ENCODE results near the gene ADCY7.

DNA sequence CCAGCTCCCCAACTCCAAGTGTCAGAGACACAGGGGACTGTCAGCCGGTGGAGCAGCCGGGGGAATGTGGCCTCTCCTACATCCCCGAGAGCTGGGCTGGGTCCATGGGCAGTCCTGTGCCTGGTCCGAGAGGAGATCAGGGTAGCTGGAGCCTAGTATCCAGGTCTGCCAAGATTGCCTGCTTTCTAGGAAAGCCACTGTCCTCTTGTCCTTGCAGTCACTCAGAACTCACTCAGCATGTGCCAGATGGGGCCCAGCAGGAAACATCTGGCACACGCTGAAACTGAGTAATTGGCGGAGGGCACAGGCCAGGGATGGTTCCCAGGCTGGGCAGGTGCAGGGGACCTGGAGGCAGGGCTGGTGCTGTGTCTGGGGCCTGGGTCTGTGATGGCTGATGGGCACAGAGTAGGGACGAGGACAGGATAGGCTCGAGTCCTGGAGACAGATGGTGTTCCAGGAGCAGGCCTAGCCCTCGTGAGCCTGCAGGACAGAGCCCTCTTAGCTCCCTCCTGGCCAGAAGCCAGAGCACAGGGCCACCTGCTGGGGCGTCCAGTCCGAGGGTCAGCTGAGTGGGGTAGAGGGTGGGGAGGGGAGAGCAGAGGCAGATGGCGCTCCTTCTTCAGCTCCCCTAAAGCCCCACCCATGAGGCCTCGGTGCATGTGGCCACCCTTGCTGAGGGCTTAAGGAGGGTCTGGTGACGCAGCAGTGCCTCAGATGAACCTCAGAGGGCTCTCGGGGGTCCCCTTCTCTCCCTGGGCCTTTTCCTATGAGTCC is 31.1 kb downstream of the ADCY7 start:
- TF ChIP-seq, protein P1, sequence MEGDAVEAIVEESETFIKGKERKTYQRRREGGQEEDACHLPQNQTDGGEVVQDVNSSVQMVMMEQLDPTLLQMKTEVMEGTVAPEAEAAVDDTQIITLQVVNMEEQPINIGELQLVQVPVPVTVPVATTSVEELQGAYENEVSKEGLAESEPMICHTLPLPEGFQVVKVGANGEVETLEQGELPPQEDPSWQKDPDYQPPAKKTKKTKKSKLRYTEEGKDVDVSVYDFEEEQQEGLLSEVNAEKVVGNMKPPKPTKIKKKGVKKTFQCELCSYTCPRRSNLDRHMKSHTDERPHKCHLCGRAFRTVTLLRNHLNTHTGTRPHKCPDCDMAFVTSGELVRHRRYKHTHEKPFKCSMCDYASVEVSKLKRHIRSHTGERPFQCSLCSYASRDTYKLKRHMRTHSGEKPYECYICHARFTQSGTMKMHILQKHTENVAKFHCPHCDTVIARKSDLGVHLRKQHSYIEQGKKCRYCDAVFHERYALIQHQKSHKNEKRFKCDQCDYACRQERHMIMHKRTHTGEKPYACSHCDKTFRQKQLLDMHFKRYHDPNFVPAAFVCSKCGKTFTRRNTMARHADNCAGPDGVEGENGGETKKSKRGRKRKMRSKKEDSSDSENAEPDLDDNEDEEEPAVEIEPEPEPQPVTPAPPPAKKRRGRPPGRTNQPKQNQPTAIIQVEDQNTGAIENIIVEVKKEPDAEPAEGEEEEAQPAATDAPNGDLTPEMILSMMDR (IDR thresholded peaks at IDR 0.05): no peak
- TF ChIP-seq POLR2A (IDR thresholded peaks at IDR 0.05): no peak

Measured in right lobe of liver (tissue), 4 donors.